Stomach (tissue), 4 donors: ENCODE measurements around the gene ARHGEF10L.

ENCODE experiments used
- CTCF ChIP-seq, 7 experiments: fragments of 450-650 bp in 4 of 7; fragments of 200-600 bp in 3 of 7; sonication (generic) in 3 of 7; IDR thresholded peaks; one replicate each; pipeline ENCODE4 v1.5.1; 2016 to 2019; ENCODE audit warnings: antibody characterized with exemption in 7 of 7, control low read depth in 2 of 7, mild to moderate bottlenecking in 1 of 7
- EP300 ChIP-seq: sonication (generic); formaldehyde crosslinking; IDR thresholded peaks from one replicate; pipeline ENCODE4 v1.6.1; 2017; ENCODE audit warnings: antibody characterized with exemption
- POLR2A ChIP-seq, 4 donors: fragments of 450-650 bp; IDR thresholded peaks; one replicate each; pipeline ENCODE4 v1.6.1; 2016; ENCODE audit warnings: antibody characterized with exemption in 4 of 4, control low read depth in 2 of 4, mild to moderate bottlenecking in 1 of 4, moderate library complexity in 1 of 4
- POLR2AphosphoS5 ChIP-seq, 3 donors: sonication (generic); formaldehyde crosslinking; IDR thresholded peaks; one replicate each; pipeline ENCODE4 v1.6.1; 2016; ENCODE audit warnings: antibody characterized with exemption in 3 of 3

GRCh38 chr1:17687145-17687544 lies 147.6 kb downstream of the ARHGEF10L start:
- no peak for TF ChIP-seq CTCF (IDR thresholded peaks at IDR 0.05)
- no peak for TF ChIP-seq POLR2AphosphoS5 (IDR thresholded peaks at IDR 0.05)
- no peak for TF ChIP-seq EP300
- no peak for TF ChIP-seq POLR2A (IDR thresholded peaks at IDR 0.05)
